ENCODE results near the gene CD46.
A peak's percentile ranks its signal among the peaks of the same experiment; 100 is the strongest.

Gene CD46

GRCh38 chr1:207804721-207805468 lies 53.0 kb downstream of the CD46 start:
- H3K9me3 ChIP-seq (ENCODE audit: control insufficient read depth, insufficient read depth, low read length): no peaks in the 10 kb centered on the region
- H3K4me3 ChIP-seq (ENCODE audit: low read length): no peak overlapping the region
- H4K20me1 ChIP-seq (ENCODE audit: control insufficient read depth, insufficient read depth, low read depth, low read length): no peaks in the 10 kb centered on the region
- no peaks in the 10 kb centered on the region for H3K9me2 ChIP-seq (replicated peaks; ENCODE audit: control insufficient read depth, low read length)
- peaks cover 28% of the 10 kb centered on the region for H3K4me1 ChIP-seq (ENCODE audit: control insufficient read depth, low read length)
- no peaks in the 10 kb centered on the region for H3K79me2 ChIP-seq (ENCODE audit: control insufficient read depth, low read length)
- H3F3A ChIP-seq (ENCODE audit: control insufficient read depth, insufficient read depth): peaks cover under 1% of the 10 kb centered on the region
- H3K27ac ChIP-seq (ENCODE audit: low read depth, low read length): no peak overlapping the region
- peaks cover 71% of the 10 kb centered on the region for H3K36me3 ChIP-seq (ENCODE audit: control insufficient read depth, low read length)
- TF ChIP-seq CTCF (IDR thresholded peaks at IDR 0.05; ENCODE audit: low read depth, low read length, poor library complexity, severe bottlenecking) (no peak), EZH2phosphoT487 (IDR thresholded peaks at IDR 0.05; ENCODE audit: borderline replicate concordance, low read length) (no peak)
- H3K4me2 ChIP-seq (ENCODE audit: low read length): no peak overlapping the region
- no peaks in the 10 kb centered on the region for H3K27me3 ChIP-seq (ENCODE audit: control insufficient read depth, low read length)

DNA sequence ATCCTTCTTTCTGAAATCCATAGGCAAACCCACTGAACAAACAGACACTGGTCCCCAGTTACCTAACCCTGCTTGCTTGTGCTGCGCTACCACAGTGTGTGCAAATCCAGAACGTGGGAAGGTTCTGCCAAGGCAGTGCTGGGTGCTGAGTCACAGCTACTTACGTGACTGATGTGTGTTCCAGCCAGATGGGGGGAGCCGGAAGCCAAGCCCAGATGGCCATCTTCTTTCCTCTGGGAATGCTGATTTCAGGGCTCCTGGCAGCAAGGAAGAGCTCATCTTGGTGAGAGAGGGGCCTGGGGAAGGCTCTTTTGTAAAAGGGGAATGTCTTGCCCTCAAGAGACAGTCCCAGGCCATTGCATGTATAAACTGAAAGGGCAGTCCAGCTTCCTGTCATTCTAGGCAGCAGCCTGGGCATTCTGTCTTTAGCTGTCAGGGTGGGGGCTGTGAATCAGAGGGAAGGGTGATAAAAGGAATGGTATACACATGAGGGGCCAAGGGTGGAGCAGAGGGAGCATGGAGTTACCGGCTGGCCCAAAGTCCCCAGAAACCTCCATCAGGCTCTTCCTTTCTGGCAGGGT lies 54.1 kb downstream of the CD46 start:
- Histone ChIP-seq H3K36me3 (ENCODE audit: control insufficient read depth, low read length) (peaks cover 79% of the 10 kb centered on the region), H4K20me1 (ENCODE audit: control insufficient read depth, insufficient read depth, low read depth, low read length) (no peaks in the 10 kb centered on the region)

GRCh38 chr1:207806531-207807325 lies 54.9 kb downstream of the CD46 start:
- Histone ChIP-seq H3K79me2 (ENCODE audit: control insufficient read depth, low read length) (no peaks in the 10 kb centered on the region), H3K4me3 (ENCODE audit: low read length) (peak overlapping the region; percentile 51), H3K36me3 (ENCODE audit: control insufficient read depth, low read length) (peaks cover 77% of the 10 kb centered on the region), H3K27ac (ENCODE audit: low read depth, low read length) (peak overlapping the region; percentile 66), H3K4me1 (ENCODE audit: control insufficient read depth, low read length) (peaks cover 28% of the 10 kb centered on the region), H3K4me2 (ENCODE audit: low read length) (peak overlapping the region; percentile 59), H3K9me2 (replicated peaks; ENCODE audit: control insufficient read depth, low read length) (no peaks in the 10 kb centered on the region), H4K20me1 (ENCODE audit: control insufficient read depth, insufficient read depth, low read depth, low read length) (no peaks in the 10 kb centered on the region), H3K27me3 (ENCODE audit: control insufficient read depth, low read length) (no peaks in the 10 kb centered on the region), H3F3A (ENCODE audit: control insufficient read depth, insufficient read depth) (no peaks in the 10 kb centered on the region), H3K9me3 (ENCODE audit: control insufficient read depth, insufficient read depth, low read length) (no peaks in the 10 kb centered on the region)
- TF ChIP-seq CTCF (IDR thresholded peaks at IDR 0.05; ENCODE audit: low read depth, low read length, poor library complexity, severe bottlenecking): no peak
- TF ChIP-seq EZH2phosphoT487 (IDR thresholded peaks at IDR 0.05; ENCODE audit: borderline replicate concordance, low read length): no peak

More for the DNA sequence above, 54.1 kb downstream of the CD46 start:
- H3K9me2 ChIP-seq (replicated peaks; ENCODE audit: control insufficient read depth, low read length): no peaks in the 10 kb centered on the region
- H3F3A ChIP-seq (ENCODE audit: control insufficient read depth, insufficient read depth): no peaks in the 10 kb centered on the region; the same call in 1 of the 2 replicates
- no peak overlapping the region for H3K4me3 ChIP-seq (ENCODE audit: low read length)
- no peaks in the 10 kb centered on the region for H3K9me3 ChIP-seq (ENCODE audit: control insufficient read depth, insufficient read depth, low read length)
- H3K27me3 ChIP-seq (ENCODE audit: control insufficient read depth, low read length): no peaks in the 10 kb centered on the region
- TF ChIP-seq CTCF (IDR thresholded peaks at IDR 0.05; ENCODE audit: low read depth, low read length, poor library complexity, severe bottlenecking) (no peak), EZH2phosphoT487 (IDR thresholded peaks at IDR 0.05; ENCODE audit: borderline replicate concordance, low read length) (no peak)
- no peaks in the 10 kb centered on the region for H3K79me2 ChIP-seq (ENCODE audit: control insufficient read depth, low read length)
- H3K27ac ChIP-seq (ENCODE audit: low read depth, low read length): no peak overlapping the region
- H3K4me2 ChIP-seq (ENCODE audit: low read length): no peak overlapping the region
- peaks cover 28% of the 10 kb centered on the region for H3K4me1 ChIP-seq (ENCODE audit: control insufficient read depth, low read length)

Measured in DOHH2 (cell line).